Endothelial cell of umbilical vein (primary cell): ENCODE measurements around the gene KIAA1614.

Source experiments
- GATA2 ChIP-seq: IDR thresholded peaks from 2 replicates; pipeline ENCODE4 v1.7.0; 2011; ENCODE audit warnings: low read depth, mild to moderate bottlenecking, moderate library complexity, mixed read lengths, low read length; ENCODE audit not compliant: insufficient read length, insufficient read depth
- POLR2AphosphoS5 ChIP-seq: IDR thresholded peaks from 2 replicates; pipeline ENCODE4 v1.6.1; 2012; ENCODE audit warnings: low read depth, mild to moderate bottlenecking, control low read depth, low read length, moderate library complexity; ENCODE audit not compliant: insufficient read depth
- TF ChIP-seq, protein P1 (sequence below), 2 donors: IDR thresholded peaks; 1 replicate in 1 of 2; 2 replicates in 1 of 2; pipeline ENCODE4 v1.5.1; 2011; ENCODE audit warnings: low read length in 2 of 2, mild to moderate bottlenecking in 2 of 2, moderate library complexity in 2 of 2, control low read depth in 1 of 2, inconsistent platforms in 1 of 2, low read depth in 1 of 2; ENCODE audit not compliant: insufficient read depth in 1 of 2; ENCODE audit errors: extremely low read depth in 1 of 2

DNA sequence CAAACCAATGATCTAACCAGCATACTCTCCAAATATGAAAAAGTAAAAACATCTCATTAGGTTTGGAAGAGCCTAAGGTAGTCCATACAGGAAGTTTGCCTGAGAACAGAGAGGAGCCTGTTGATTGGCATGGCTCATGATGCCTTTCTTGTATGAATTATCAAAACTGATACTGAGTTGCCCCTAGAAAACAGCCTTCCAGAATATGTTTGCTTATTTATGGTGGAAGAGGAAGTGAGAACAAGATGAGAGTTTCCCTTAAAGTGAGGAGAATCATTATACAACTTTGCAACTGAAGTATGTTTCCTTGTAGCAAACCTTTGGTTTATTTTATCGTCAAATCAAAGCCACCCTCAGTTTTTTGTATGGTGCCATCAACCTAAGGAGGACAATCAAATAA is 23.8 kb upstream of the KIAA1614 start:
- TF ChIP-seq, protein P1, sequence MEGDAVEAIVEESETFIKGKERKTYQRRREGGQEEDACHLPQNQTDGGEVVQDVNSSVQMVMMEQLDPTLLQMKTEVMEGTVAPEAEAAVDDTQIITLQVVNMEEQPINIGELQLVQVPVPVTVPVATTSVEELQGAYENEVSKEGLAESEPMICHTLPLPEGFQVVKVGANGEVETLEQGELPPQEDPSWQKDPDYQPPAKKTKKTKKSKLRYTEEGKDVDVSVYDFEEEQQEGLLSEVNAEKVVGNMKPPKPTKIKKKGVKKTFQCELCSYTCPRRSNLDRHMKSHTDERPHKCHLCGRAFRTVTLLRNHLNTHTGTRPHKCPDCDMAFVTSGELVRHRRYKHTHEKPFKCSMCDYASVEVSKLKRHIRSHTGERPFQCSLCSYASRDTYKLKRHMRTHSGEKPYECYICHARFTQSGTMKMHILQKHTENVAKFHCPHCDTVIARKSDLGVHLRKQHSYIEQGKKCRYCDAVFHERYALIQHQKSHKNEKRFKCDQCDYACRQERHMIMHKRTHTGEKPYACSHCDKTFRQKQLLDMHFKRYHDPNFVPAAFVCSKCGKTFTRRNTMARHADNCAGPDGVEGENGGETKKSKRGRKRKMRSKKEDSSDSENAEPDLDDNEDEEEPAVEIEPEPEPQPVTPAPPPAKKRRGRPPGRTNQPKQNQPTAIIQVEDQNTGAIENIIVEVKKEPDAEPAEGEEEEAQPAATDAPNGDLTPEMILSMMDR (IDR thresholded peaks at IDR 0.05; ENCODE audit: extremely low read depth in 1 of 2, insufficient read depth in 1 of 2, low read depth in 1 of 2, low read length in 2 of 2): no peak
- TF ChIP-seq GATA2: no peak
- TF ChIP-seq POLR2AphosphoS5: no peak
